HG03457 (cell line): ENCODE results near the gene IL15RA.
A peak's percentile ranks its signal among the peaks of the same experiment; 100 is the strongest.

ENCODE experiments used
- ATAC-seq: cut with Tn5 transposase; IDR thresholded peaks from one replicate; pipeline ENCODE4 v1.9.1; 2021; ENCODE audit warnings: moderate number of reproducible peaks; ENCODE audit not compliant: unreplicated experiment

Gene IL15RA

GRCh38 chr10:5977471-5978229 is at the start of gene IL15RA:
TSS of gene IL15RA (minus strand) at chr10:5977543. CDS start at chr10:5977492, 51 bp downstream.
- peak; percentile 63 for ATAC-seq

DNA sequence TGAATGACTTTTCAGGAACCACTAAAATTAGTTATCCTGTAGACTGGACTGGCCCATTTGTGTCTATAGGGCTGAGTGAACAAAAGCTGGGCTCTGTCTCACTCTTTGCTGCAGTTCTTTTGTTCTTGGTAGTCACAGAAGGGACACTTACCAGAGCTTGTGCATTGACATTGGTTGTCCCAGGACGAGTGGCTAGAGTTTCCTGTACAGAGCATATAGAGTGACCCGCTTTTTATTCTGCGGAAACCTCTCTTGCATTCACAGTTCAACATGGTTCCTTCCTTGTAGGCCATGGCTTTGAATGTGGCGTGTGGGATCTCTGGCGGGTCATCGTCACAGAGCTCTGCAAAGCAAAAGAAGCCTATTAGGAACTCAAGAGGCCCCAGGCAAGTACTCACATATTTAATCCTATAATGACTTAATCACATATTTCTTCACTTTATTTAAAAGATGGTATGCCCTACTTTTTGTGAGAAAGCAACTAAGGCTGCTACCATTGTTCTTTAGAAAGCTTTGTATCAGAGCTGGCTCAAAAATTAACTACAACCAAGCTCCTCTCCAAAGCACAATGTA is 48.4 kb upstream of the IL15RA start:
- ATAC-seq = no peak

GRCh38 chr10:6024334-6024682 is 47.0 kb upstream of the IL15RA start:
- ATAC-seq = no peak

DNA sequence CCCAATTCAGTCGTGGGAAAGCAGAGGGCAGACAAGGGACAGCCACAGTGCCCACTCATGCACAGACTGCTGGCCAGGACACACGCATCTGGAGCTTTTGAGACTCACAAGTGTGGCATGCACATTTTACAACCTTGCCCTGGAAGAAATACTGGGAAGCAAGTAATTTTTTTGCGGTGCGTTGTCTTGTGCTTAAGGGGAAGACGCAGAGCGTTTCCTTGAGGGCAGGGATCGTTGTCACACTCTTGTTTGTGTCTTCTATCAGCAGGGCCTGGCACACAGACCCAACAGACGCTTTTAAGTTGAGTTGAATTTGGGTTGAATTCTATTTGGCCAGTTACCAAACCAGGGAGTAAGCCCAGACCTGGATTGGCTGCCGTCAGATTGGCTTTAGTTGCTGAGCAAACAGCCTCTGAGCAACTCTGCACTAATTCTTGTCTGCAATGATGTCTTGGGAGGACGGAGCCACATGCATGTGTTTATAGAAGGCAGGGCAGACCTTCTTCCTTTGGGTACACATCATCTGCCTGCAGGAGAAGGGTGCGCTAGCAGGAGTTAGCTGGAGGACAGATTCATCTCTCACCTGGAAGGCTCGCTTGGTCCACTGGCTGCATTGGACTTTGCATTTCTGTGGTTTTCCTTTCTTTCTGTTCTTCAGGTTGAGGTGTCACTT is 46.5 kb upstream of the IL15RA start:
- no peak for ATAC-seq

GRCh38 chr10:6022660-6023059 is 45.3 kb upstream of the IL15RA start:
- ATAC-seq = no peak

- no peak for ATAC-seq
Measured at GRCh38 chr10:6020826-6021225, 43.5 kb upstream of the IL15RA start.

DNA sequence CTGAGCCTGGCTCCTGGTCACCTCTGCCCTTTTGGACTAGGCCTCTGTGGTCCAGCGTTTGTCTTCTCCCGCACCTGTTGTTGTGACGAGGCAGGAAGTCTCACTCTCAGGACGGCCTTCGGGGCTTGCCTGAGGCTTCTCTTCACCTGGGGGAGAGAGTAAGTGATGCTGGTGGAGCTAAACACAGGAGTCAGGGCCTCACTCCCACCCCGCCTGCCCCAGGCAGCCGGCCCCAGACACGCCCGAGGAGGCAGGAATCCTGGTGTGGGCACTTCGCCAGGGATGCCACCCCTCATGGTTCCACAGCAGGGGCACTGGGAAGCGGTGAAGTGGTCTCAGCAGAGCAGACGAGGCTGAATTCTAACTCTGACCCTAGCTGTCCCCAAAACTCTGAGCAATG is 42.5 kb upstream of the IL15RA start:
- no peak for ATAC-seq

- no peak for ATAC-seq
Measured at GRCh38 chr10:6019010-6019782, 41.9 kb upstream of the IL15RA start.

GRCh38 chr10:6018422-6018821 is 41.1 kb upstream of the IL15RA start:
- ATAC-seq = no peak

DNA sequence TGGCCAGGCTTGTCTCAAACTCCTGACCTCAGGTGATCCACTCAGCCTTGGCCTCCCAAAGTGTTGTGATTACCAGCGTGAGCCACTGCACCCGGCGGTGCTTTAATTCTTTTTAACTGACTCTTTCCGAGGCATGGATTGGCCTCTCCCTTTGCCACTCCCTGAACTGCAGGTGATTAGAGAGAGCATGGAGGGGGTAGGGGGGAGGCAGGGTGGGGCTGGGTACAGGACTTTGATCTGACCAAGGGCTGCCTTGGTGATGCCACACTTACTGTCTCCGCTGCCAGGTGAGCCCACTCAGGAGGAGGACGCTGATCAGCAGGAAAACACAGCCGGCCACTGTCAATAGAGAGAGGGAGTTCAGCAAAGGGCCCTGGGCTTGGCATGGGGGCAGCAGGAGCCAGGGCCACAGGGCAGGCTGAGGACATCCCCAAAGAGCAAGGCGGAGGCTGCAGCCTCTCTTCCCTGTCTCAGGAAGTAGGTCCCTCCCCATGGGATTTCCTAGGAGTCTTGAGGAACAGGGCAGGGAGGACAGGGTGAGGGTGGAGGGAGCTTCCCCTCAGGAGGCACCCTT is 40.5 kb upstream of the IL15RA start:
- no peak for ATAC-seq

DNA sequence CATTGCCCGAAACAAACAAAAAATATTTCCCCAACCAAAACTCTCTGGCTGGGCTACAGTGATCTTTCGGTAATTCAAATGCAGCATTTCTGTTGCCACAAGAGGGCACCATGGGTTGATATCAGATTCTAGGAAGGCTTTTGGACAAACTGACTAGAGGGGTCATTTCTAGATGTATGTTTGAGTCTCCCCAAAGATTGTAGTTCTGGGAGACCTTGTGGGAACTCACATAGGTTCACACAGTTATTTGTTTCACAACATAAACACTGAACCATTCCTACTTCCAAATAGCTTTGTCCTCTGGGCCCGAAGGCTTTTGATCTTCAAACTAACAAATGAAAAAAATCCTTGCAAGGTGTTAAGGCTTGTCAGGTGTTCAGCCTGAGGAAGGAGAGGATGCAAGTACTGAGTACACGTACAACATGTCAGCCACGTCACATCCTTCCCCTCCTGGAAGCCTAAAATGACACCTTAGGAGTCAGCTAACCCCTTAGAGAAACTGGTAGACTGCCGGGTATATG is 37.0 kb upstream of the IL15RA start:
- no peak for ATAC-seq

GRCh38 chr10:6013413-6014192 is 36.3 kb upstream of the IL15RA start:
- ATAC-seq = no peak

DNA sequence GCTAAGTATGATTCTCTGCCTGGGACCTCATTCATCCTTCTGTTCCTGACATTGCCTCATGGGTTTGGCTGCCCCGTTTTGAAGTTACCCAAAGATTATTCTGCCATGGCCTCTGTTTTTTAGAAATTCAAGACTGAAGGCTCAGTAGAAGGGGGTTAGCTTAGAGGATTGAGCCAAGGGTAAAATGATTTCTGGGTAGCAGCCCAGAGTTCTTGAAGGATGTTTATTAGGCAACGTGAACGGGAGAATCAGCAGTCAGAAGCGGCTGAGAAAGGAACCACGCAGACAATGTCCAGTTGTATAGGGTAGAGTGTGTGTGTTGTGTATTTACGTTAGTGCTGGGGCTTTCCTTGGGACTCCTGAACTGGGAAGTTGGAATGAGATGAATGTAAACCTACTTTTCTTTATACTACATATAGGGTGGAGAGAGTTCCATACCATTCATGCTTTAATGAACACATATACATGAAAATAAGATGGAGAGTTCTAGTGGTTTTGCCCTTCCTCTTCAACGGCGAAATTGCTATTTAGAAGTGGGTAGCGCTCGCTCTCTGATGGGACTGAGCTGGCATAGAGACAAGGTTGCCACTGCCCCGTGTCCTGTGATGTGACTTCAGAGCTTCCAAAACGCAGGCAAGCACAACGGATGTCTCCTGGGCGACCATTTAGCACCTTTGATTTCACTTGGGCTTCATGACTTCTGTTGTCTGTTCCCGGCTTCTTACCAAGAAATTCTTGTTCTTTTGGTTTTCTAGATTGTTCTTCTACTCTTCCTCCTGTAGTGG is 35.0 kb upstream of the IL15RA start:
- no peak for ATAC-seq

DNA sequence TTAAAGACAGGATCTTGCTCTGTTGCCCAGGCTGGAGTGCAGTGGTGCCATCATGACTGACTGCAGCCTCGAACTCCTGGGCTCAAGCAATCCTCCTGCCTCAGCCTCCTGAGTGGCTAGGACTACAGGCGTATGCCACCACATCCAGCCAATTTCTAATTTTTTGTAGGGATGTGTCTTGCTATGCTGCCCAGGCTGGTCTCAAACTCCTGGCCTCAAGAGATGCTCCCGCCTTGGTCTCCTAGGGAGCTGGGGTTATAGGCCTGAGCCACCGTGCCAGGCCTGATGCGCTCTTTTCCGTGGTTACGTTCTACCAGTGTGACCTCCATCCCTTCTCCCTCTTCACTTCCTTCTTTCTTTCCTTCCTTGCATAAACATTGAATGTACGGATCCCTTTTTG is 34.2 kb upstream of the IL15RA start:
- no peak for ATAC-seq

- ATAC-seq = no peak
Measured at GRCh38 chr10:6010569-6010968, 33.2 kb upstream of the IL15RA start.

DNA sequence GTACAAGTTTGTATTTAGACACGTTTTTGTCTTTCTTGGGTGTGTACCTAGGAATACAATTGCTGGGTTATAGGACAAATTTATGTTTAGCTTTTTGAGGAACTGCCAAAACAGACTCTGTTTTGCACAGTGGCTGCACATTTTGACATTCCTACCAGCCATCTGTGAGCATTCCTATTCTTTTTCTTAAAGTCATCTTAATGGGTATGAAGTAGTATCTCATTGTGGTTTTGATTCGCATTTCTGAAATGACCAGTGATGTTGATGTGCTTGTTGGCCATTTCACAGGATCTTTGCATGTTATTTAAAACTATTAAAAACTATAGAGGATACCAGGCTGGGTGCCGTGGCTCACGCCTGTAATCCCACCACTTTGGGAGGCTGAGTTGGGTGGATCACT is 32.6 kb upstream of the IL15RA start:
- no peak for ATAC-seq

DNA sequence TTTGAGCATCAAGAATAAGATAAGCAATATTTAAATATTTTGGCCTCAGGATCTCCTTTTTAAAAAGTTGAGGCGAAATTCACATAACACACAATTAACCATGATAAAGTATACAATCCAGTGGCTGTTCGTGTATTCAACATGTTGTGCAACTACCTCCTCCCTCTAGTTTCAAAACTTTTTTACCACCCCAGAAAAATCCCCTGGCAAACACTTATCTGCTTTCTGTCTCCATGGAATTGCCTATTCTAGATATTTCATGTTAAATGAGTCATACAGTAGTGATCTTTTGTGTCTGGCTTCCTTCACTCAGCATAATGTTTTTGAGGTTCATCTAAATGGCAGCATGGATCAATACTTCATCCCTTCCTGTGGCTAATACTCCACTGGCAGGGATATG is 31.8 kb upstream of the IL15RA start:
- no peak for ATAC-seq

DNA sequence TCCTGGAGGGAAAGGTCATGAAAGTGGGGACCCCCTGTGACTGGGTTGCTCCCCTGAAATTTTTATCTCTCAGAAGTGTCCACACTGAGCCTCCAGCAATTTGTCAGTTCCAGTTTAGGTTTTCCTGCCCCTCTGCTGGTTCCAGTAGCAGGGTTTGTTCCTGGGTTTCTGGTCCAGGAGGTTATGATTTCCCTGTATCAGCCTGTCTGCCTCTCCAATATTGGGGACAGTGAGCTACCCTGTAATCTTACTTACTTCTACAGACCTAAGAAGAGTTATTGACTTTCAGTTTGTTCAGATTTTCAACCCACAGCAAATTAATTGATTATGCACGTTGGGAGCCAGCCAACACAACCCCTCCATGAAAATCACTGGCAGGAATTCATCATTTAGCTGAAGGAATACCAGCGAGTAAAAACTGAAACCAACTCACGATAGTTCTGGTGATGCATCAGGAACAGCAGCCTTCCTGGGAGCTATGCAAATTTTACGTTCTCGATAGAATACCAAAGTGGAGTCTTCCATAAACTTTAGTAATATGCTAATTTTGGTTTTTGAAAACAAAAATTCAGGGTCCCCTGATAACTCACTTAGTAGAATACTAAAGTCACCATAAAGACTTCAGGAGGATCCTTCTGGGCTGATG is 31.3 kb upstream of the IL15RA start:
- no peak for ATAC-seq

DNA sequence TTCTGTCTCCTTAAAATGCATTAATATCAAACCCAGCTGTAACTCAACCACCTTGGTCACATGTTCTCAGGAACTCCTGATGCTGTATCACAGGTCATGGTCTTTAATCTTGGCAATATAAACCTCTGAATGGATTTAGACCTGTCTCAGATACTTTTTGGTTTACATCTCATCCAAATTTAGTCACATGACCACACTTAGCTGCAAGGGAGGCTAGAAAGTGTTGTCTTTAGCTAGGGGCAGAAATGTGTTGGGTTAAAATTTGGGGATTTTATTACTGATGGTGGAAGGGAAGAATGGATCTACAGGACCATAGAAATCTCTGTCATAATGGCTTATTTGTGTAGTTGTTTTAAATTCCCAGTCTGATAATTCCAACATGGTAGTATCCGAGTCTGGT is 29.6 kb upstream of the IL15RA start:
- ATAC-seq = no peak
